Adrenal gland (tissue), 5 donors: ENCODE results near the gene GUK1.

Experiments used
- CTCF ChIP-seq, 6 experiments: fragments of 450-650 bp in 4 of 6; fragments of 200-600 bp in 2 of 6; sonication (generic) in 1 of 6; IDR thresholded peaks; 1 replicate in 5 of 6; 2 replicates in 1 of 6; pipeline versions ENCODE4 v1.5.1 to v1.8.0; 2016 to 2021; ENCODE audit warnings: antibody characterized with exemption in 6 of 6, mild to moderate bottlenecking in 2 of 6, moderate library complexity in 1 of 6
- POLR2A ChIP-seq, 2 donors: fragments of 450-650 bp; IDR thresholded peaks; one replicate each; pipeline ENCODE4 v1.6.1; 2017; ENCODE audit warnings: antibody characterized with exemption in 2 of 2, mild to moderate bottlenecking in 2 of 2, moderate library complexity in 1 of 2
- donor health status: DM: no; HTN: no; CAD: no.

- TF ChIP-seq CTCF (IDR thresholded peaks at IDR 0.05) (no peak), POLR2A (IDR thresholded peaks at IDR 0.05) (no peak)
These were observed 41.6 kb downstream of the GUK1 start for GRCh38 chr1:228181645-228182034.
